Right atrium auricular region (tissue), 2 donors: ENCODE data around the gene CHMP1A. TPM values are rescaled to one million over a fixed set of nuclear protein-coding genes. Genes with fewer than 3 reads are reported as not detected.
"Not testable (repeated sequence)": the region's sequence is repeated elsewhere in the genome, so short reads cannot be mapped to it uniquely, and the experiment has no call there.

Experiments used
- DNase-seq: peaks from one replicate; pipeline ENCODE4 v3.0.0-alpha.2; 2019; ENCODE audit warnings: low spot score
- H3K27ac ChIP-seq, 2 donors: fragments of 200-600 bp; sonication (generic); 1 replicate in 1 of 2; 2 replicates in 1 of 2; pipeline ENCODE4 v1.5.1; 2016 to 2019
- H3K27me3 ChIP-seq, 2 donors: fragments of 200-600 bp; sonication (generic); one replicate each; pipeline versions ENCODE4 v1.5.1 to v1.6.0; 2017 to 2019
- H3K36me3 ChIP-seq: fragments of 200-600 bp; sonication (generic); one replicate; pipeline ENCODE4 v1.5.1; 2016
- H3K4me1 ChIP-seq, 2 donors: fragments of 200-600 bp; sonication (generic); one replicate each; pipeline versions ENCODE4 v1.5.1 to v1.6.0; 2017 to 2019
- H3K4me3 ChIP-seq, 2 donors: fragments of 200-600 bp; sonication (generic); 1 replicate in 1 of 2; 2 replicates in 1 of 2; pipeline ENCODE4 v1.5.1; 2017 to 2019; ENCODE audit warnings: mild to moderate bottlenecking in 1 of 2, moderate library complexity in 1 of 2
- H3K9me3 ChIP-seq, 2 donors: fragments of 200-600 bp; sonication (generic); one replicate each; pipeline ENCODE4 v1.5.1; 2019
- CTCF ChIP-seq, 2 donors: fragments of 200-600 bp; sonication (generic); IDR thresholded peaks; one replicate each; pipeline ENCODE4 v1.5.1; 2019; ENCODE audit warnings: antibody characterized with exemption in 2 of 2
- total RNA-seq, 2 donors: library from RNA; depleted of rRNA; stranded (reverse); fragments of >200 nt; gene quantifications; one replicate each; pipeline ENCODE4 v1.1.0, GENCODE V29; 2016

Gene CHMP1A
- total RNA-seq, 2 donors from 2014 or later = 39.0 to 73.3 TPM

GRCh38 chr16:89667000-89667399 is 9.5 kb upstream of the CHMP1A start:
- not testable (repeated sequence) for H3K27ac ChIP-seq, H3K36me3 ChIP-seq, H3K27me3 ChIP-seq, H3K9me3 ChIP-seq, DNase-seq, H3K4me1 ChIP-seq, H3K4me3 ChIP-seq
- TF ChIP-seq CTCF (IDR thresholded peaks at IDR 0.05) = peak in 1 of 2 donors; percentile 42

DNA sequence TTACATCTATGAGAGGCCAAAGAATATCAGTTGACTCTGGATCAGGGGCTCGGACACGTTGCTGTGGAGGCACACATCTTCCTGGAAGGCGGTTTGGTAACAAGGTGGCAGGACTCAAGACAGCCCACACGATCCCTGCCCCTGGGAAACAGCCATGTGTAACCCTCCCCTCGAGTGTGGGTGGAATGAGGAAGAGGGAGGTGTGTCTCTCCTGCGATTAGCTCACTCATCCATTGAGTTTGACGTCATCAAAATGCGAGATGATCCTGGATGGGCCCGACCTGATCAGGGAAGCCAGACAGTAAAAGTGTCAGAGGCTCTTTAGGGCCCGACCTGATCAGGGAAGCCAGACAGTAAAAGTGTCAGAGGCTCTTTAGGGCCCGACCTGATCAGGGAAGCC is 6.7 kb upstream of the CHMP1A start:
- H3K36me3 ChIP-seq, H3K4me1 ChIP-seq, H3K9me3 ChIP-seq, DNase-seq, H3K27ac ChIP-seq, H3K4me3 ChIP-seq, H3K27me3 ChIP-seq: not testable (repeated sequence)

DNA sequence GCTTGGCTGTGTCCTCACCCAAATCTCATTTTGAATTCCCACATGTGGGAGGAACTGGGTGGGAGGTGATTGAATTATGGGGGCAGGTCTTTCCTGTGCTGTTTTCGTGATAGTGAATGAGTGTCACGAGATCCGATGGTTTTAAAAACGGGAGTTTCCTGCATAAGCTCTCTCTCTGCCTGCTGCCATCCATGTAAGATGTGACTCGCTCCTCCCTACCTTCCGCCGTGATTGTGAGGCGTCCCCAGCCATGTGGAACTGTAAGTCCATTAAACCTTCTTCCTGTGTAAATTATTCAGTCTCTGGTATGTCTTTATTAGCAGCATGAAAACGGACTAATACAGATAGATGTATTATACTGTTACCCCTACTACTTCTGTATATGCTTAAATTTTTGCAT is 3.7 kb upstream of the CHMP1A start:
- H3K27ac ChIP-seq = no peak overlapping the region
- no peaks in the 10 kb centered on the region for H3K36me3 ChIP-seq
- DNase-seq = no peak
- TF ChIP-seq CTCF (IDR thresholded peaks at IDR 0.05) = no peak
- no peaks in the 10 kb centered on the region for H3K27me3 ChIP-seq
- H3K9me3 ChIP-seq = no peaks in the 10 kb centered on the region
- H3K4me3 ChIP-seq = no peak overlapping the region
- H3K4me1 ChIP-seq = peaks cover 0 to 22% of the 10 kb centered on the region in 2 donors

DNA sequence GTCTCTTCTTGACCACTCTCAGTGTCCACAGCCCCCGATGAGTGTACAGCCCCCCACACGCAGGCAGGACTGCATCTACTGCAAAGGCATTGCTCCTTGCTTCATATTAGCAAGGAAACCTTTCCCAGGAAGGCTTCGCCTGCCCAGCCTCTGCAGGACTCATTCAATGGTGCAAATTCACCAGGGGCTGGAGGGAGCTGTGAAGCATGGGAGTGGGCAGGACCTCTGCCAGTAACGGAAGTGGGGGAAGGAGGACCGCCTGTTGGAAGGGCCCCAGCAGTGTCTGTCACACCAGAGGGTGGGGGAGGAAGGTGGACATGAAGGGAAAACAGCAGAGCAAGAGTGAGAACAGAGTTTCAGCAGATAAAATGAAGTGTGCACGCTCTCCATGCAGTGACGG is 2.6 kb upstream of the CHMP1A start:
- no peak for DNase-seq
- H3K4me1 ChIP-seq = peaks cover 0 to 24% of the 10 kb centered on the region in 2 donors
- no peaks in the 10 kb centered on the region for H3K36me3 ChIP-seq
- no peak for TF ChIP-seq CTCF (IDR thresholded peaks at IDR 0.05)
- no peak overlapping the region for H3K4me3 ChIP-seq
- no peaks in the 10 kb centered on the region for H3K27me3 ChIP-seq
- no peak overlapping the region for H3K27ac ChIP-seq
- no peaks in the 10 kb centered on the region for H3K9me3 ChIP-seq

- Histone ChIP-seq H3K4me1 (peaks cover 0 to 24% of the 10 kb centered on the region in 2 donors), H3K4me3 (peak overlapping the region; percentile 84 to 99), H3K36me3 (no peaks in the 10 kb centered on the region), H3K9me3 (no peaks in the 10 kb centered on the region), H3K27ac (peak overlapping the region; percentile 86), H3K27me3 (no peaks in the 10 kb centered on the region)
- no peak for TF ChIP-seq CTCF (IDR thresholded peaks at IDR 0.05)
- no peak for DNase-seq
Observed at GRCh38 chr16:89658221-89658879, 842 bp upstream of the CHMP1A start.

DNA sequence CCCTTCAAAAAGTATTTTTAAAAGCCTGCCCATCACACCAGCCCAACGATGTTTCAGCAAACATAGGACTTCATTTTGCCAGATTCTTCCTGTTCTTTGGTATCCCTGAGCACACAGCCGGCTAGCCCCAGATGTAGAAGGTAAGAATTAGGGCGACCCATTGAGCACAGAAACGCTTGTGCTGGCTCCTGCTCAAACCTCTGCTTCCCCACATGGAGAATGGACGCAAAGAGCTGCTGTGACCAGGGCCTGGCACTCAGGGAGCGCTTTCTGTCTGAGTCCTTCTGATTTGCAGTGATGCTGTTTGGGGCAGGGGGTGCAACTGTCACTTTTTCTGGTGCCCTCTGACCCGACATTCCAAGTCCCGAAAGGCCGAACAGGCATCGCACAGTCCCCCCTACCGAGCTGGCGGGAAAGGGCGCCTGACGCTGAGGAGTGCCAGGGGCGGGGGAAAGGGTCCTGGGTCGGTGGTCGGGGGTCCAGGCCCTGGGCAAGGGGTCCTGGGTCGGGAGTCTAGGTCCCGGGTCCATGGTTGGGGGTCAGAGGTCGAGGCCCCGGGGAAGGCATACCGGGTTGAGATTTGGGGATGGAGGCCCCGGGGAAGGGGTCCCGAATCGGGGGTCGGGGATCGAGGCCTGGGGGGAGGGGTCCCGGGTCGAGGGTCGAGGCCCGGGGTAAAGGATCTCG is 930 bp downstream of the CHMP1A start:
- DNase-seq = no peak
- Histone ChIP-seq H3K36me3 (no peaks in the 10 kb centered on the region), H3K27me3 (no peaks in the 10 kb centered on the region), H3K27ac (peak overlapping the region; percentile 86), H3K9me3 (no peaks in the 10 kb centered on the region), H3K4me3 (peak overlapping the region; percentile 84 to 99), H3K4me1 (peaks cover 0 to 24% of the 10 kb centered on the region in 2 donors)
- no peak for TF ChIP-seq CTCF (IDR thresholded peaks at IDR 0.05)
